Activated effector memory CD4-positive, alpha-beta T cell treated with anti-CD3 and anti-CD28 coated beads, Interleukin-2, amount 50 U/mL, for 16 hours (primary cell): ENCODE measurements around the gene HPGD.
"Not testable (repeated sequence)": the region's sequence is repeated elsewhere in the genome, so short reads cannot be mapped to it uniquely, and the experiment has no call there.

ENCODE experiments used
- DNase-seq: peaks from one replicate; pipeline ENCODE4 v3.0.0-alpha.2; 2020

Gene HPGD

DNA sequence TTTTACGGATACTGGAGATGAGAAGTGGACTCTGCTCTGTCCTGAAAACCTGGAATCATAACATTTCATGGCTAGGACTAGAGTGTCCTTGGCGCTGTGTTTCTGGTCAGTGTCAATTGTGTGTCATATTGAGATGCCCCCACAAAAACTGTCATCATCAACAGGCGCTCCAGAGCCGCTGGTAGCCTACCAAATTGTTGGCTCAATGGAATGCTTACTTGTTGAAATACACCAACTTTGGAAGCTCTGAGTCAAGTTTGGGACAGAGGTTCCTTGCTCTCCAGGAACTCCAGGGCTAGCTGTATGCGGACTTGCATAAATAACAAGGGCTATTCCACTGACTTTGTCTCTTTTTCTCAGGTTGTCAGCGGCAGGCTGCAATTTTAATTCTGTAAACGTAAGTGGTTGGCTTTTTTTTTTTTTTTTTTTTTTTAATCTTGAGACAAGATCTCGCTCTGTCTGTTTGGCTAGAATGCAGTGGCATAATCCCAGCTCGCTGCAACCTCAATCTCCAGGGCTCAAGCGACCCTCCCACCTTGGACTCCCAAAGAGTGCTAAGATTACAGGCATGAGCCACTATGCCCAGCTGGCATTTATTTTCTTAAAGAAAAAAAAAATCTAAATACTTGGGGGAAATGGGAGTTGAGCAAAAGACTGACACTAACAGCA lies 871 bp upstream of the HPGD start:
- no peak for DNase-seq

DNA sequence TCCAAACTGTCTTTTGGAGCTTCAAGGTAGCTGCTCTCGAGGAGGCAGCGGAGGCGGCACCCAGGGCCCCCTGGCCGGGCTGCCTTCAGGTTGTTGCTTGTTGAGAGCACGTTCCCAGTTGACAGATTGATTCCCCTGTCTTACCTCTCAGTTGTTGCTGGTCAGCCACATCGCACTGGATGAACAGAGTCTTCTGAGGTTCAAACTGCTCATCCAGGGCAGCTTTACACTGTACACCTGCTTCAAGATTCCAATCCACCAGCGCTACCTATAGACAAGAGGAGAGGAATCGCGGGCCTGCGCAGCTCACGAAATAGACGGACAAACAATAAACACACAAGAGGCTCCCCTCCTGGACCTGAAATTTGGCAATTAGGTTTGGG lies 497 bp downstream of the HPGD start:
- DNase-seq: peak; percentile 63

DNA sequence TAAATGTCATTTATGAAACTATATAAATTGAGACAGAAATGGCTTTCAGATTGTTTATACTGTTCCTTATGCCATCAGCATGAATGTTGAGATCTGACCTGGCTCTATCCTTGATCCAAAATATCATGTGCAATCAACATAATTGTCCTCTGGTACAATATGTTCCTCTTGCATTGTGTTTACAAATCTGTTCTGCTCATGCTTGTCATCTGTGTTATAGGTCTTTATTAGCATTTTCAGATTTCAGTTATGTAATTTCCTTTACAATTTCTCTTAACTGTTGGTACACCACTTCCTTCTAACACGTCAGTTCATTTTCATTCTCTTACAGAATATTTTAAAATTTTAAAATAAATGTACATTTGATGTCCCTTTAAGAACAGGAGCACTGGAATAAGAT lies 1.6 kb downstream of the HPGD start:
- DNase-seq: no peak

DNA sequence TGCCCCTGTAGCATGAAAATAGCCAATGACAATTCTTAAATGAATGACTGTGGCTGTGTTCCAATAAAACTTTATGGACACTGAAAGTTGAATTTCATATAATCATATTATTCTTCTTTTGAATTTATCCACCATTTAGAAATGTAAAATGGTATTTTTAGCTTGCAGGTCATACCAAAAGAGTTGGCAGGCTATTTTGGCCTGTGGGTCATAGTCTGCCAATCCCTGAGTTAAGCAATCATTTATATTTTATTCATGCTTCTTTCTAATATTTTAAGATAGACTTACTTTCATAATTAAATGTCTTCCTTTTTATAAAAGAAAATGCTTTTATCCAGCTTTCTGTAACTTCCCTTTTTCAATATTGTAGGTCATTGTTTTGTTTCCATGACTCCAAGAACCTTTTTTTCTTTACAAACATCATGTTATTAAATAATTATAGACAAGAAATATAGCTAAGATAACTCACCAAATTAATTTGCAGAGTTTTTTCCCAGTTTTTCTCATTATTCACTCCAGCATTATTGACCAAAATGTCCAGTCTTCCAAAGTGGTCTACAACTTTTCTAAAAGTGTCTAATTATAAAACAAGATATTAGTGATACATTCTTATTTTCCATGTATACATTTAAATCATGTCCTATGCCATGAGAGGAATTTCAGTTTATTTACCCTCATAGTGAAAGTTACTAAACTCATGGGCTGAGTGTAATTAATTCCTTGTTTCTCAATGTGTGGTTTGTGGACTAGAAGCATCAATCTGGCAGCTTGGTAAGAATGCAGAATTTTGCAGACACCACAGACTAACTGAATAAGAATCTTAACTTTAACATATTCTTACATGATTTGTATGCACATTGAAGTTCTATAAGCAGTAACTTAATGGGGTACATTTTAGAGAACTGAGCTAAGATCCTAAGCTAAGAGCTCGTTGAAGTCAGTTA lies 4.5 kb downstream of the HPGD start:
- DNase-seq: no peak

DNA sequence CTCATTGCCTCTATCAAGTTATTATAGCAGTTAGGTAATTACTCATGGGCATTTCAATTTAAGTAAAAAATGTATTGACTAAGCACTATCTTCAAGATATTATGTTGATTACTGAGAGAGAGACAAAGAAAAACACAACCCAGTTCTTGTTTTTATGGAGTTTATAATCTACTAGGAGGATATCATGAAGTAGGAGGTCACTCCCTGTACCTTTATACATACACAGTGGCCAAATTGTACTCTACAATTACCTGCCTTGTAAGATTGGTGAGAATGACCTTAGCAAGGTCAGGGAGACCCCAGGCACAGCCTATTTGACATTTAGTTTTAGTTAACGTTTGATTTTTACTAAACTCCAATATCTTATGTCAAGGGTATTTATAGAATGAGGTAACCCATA lies 5.5 kb downstream of the HPGD start:
- no peak for DNase-seq

DNA sequence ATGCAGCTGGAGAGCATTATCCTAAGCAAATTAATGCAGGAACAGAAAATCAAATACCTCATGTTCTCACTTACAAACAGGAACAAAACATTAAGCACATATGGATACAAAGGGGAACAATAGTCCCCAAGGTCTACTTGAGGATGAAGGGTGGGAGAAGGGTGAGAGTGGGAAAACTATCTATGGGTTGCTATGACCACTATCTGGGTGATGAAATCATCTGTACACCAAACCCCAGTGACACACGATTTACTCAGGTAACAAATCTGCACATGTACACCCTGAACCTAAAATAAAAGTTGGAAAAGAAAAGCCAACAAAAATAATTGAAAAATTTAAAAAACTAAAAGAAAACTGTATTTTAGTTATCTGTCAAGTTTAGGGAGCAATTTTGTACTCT lies 5.9 kb downstream of the HPGD start:
- no peak for DNase-seq

DNA sequence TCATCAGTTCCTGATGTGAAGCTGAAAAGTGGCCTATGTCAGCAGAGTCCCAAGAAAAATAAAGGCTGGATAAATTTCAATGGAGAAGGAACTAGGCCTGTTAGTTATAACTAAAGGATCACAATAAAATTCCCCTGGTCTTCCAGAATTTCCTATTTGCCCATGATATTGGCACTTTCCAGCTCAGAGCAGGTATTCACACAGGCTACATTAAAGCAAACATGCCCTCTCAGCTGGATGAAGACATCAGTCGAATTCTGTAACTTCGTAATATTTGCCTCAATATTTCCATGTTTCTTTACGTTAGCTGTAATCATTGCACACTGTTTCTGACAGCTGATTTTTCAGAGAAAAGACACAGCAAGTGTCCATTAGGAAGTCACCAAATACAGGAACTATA lies 9.5 kb downstream of the HPGD start:
- no peak for DNase-seq

DNA sequence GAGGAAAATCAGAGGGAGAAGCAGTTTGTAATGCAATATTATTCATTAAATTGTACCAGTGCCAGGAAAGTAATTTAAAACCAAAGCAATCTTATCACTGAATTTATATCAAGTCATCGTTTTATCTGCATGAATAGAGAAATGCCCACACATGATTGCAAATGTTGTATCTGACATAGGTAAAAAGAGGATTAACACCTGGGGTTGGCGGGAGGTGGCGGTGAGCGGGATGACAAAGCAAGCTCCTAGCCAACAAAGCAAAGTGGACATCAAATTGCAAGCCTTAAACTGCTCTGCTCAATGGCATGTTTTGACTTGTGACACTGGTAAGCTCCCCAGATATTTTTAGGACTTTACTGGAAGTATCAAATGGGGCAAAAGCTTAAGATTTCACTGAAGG lies 16.4 kb downstream of the HPGD start:
- DNase-seq: no peak

DNA sequence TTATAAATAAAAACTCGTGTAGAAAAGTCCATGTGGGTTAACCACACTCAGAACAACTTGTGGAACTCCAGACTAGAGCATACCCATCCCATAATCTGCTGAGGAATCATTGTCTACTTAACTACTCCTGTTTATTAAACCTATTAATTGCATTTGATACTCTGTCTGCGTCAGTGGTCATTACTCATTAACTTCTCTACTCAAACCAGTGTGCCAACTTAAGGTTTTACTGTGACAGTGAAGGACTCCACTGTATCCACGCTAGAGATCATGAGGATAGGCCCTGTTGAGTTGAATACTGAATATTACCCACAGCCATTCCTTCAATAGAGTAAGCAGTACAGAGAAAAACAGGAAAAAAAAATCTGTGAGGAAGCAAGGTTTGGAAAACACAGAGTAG lies 17.3 kb downstream of the HPGD start:
- DNase-seq: no peak

DNA sequence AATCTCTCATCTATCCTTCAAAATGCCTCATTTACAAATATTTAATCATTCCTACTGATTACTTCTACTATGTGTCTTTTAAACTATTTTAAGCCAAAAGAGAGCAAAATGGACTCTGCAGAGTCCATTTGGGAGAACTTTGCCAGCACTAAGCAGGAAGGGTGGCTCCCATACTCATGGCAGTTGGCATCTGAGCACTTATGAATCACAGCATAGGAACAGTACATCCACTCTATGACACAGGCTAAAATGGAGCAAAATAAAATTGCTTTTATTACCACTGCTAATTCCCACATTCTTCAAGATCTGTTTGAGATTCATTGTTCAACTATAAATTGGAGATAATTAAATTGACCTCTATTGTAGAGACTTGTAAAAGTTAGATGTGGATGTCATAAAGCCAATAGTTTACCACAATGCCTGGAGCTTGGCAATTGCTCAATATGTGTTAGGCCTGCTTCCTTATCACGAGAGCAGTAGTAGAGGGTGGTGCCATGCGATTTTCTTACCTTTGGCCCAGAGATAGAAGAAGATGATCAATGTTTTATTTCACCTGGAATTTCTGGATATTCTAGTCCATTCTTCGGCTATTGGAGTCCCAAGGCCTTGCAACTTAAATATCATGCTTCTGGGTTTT lies 19.1 kb downstream of the HPGD start:
- no peak for DNase-seq

DNA sequence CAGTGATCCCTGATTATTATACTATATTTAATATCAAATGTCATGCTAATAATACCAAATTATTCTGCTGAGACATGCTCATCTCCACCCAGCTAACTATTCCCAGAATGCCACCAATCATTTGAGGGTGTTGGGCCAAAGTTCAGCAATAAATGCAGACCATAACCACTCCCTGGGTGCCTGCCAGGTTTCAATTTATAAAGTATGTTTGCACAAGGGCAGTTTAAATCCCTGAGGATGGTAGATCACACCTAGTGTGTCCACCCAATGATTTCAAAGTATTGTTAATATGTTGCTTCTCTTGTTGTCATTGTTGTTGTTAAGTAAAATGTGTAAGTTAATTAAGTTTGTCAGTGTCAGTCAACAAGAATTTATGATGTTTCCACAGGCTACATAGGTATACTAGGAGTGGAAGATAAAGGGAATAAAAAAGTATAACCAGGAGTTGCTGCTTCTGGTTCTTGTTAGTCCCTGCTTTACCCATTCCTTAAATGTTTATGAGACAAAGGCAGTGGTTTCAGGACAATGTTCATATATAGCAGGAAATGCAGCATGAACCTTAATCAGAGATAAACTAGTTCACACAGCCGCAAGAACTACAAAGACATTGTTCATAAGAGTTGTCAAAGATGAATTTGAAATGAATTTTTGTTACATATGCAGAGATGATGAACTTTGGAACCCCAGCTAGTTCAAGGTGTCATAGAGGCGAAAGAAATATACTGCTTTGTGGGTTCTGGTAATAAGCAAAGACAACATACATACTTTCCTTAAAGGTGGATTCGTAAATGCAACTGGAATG lies 25.5 kb downstream of the HPGD start:
- DNase-seq: no peak

DNA sequence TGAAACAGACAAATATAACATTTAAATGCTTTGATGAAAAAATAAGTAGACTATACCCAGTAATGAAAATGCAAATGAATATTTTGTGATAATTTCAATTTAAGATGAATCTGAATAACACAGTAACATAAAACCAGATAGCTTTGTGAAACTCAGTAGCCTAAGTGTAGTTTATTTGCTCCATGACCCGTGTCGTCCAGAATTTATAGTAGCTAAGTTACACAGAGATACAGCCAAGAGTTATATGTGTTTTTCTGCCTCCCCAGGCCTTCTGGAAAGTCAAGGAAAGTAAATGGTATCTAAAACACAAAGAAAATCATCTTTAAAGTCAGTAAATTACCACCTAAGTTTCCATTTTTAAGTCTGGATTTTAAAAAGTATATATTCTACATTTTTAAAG lies 26.7 kb downstream of the HPGD start:
- no peak for DNase-seq

DNA sequence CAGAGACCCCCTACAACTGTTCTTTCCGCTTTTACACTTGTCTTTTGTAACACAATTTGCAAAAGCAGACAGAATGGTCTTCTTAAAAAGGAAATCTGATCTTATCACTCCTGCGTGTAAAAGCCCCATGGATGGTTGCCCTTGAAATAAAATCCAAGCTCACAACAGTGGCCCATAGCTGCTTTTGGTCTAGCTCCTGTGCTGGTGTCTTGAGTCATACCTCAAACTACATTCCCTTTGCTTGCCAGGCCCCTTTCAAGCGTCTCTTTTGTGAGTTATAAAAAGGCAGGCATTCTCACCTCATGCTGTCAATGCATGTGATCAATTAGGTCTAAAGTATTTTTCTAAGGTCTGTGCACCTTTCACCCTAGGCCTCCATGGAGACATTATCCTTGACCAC lies 27.6 kb downstream of the HPGD start:
- no peak for DNase-seq

DNA sequence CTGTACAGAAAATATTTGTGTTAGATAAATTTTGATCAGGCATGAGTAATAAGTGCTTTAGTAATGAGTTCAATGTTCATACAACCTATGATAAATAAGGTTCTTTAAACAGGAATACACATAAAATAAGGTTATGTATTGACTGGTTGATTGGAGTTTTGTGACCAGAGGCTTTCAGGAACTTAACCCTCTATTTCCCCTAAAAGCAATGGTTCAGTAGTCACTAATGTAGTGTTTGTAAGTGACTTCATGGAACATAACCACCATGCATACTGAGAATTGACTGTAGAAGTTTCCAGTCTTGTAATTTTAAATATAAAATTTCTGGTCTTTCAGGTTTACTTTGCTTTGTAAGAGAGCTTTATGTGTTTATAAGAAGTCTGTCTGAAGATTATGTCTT lies 28.1 kb downstream of the HPGD start:
- DNase-seq: no peak

DNA sequence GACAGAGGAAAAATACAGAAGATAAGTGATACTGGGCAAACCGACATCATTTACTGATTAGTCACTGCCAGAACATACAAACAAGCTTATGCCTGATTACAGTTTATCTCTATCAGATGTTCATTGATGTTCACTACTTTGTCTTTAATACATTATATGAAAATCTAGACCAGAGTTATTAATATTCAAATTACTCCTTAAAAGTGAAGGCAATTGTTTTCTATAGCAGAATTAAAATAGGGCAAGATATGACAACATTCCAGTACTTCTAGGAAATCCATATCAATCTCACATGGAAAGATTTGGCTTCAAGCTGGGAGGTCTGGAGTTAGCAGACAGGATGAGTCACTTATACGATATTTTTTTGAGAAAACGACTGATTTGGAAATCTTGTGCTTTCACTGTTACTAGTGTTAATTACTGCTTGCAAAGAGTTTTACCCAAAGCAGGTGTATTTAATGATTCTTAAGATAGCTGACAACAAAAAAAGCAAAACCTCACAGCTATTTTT lies 31.8 kb downstream of the HPGD start:
- no peak for DNase-seq

DNA sequence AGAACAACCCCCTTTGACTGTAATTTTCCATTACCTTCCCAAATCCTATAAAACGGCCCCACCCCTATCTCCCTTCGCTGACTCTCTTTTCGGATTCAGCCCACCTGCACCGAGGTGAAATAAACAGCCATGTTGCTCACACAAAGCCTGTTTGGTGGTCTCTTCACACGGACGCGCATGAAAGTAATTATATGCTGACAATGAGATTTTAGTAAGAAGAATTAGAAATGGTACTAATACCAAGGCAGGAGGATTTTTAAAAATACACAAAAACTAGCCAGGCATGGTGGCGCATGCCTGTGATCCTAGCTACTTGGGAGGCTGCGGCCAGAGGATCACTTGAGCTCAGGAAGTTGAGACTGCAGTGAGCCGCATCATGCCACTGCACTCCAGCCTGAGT lies 33.9 kb downstream of the HPGD start:
- not testable (repeated sequence) for DNase-seq

DNA sequence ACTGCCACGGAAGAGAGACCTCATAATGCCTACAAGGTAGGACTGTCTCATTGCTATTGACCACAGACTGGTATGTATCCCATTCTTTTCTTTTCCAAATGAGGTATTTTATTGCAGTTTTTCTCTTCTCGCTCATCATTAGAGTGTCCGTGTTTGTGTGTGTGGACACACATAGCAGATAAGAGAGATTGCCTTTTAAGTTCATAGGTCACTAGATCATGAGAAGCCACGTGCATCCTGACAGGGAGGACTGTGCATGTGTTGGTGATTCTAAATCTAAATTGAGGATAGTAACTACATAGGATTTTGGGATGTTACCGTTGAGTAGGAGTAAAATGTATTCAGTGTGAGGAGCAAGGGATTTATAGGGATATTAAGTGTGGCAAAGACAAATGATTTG lies 37.3 kb downstream of the HPGD start:
- DNase-seq: no peak

DNA sequence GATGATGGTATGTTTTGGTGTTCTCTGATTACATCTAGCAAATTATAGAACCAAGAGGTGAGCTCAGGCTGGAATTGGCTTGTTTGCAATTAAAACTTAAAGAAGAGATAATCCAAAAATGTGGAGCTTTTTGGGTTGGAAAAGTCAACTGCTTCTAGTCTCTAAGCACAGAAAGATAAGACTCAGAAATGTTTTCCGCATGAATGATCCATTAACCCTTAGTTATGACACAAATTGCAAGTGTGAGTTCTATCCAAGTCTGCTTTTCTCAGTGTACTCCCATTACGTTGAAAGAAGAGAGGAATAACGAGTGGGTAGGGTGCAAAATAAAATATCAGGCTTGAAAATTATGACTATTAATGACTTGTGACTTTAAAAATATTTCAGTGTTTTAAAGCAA lies 38.5 kb downstream of the HPGD start:
- DNase-seq: no peak

DNA sequence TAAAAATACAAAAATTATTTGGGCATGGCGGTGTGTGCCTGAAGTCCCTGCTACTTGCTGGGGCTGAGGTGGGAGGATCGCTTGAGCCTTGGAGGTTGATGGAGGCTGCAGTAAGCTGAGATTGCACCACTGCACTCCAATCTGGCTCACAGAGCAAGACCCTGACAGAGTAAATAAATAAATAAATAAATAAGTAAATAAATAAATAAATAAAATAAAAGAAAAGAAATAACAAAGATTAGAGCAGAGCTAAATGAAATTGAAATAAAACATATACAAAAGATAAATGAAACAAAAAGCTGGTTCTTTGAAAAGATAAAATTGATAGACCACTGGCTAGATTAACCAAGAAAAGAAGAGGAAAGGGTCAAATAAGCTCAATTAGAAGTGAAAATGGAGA lies 43.1 kb downstream of the HPGD start:
- DNase-seq: no peak

DNA sequence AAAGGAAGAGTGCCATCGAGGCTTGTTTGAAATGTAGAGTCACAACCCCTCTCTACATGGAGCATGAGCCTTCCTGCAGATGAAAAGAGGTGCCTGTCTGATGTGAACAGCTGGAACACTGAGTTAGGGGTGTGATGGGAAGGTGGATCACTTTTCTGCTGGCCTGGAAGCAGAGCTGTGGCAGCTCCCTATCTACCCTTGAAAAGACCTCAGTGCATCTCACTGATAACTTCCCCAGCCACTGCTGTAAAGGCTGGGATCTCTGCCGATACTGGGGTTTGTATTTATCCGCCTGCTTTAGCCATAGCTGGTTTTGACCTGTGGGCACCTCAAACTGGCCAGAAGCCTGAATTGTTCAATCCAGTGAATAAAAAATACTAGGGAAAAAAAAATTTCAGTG lies 46.8 kb downstream of the HPGD start:
- no peak for DNase-seq

DNA sequence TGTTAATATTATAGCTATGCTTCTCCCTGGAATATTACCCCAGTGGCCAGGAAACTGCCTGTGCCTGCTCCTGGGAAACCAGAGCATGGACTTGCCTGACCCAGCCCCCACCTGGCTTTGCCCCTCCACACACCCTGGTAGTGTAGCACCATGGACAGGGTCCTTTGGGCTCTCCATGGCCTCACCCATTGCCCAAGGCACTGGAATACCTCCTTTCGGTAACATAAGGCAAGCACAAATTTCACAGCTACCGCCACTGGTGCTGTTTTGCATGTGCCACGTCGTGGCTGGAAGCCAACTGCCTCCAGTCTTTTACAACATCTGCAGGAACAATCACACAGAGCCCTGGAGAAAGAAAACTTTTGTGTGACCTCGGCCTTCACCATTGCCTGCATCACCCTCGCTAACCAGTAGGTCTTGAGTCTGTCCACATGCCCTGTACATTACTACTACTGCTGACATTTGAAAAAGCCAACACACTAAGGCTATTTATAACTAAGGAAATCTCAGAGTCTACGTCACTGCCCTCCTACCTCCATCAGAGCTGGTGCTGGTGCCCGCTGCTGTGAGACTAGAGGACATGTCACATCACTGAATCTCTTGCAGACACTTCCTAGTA lies 47.7 kb downstream of the HPGD start:
- DNase-seq: no peak

DNA sequence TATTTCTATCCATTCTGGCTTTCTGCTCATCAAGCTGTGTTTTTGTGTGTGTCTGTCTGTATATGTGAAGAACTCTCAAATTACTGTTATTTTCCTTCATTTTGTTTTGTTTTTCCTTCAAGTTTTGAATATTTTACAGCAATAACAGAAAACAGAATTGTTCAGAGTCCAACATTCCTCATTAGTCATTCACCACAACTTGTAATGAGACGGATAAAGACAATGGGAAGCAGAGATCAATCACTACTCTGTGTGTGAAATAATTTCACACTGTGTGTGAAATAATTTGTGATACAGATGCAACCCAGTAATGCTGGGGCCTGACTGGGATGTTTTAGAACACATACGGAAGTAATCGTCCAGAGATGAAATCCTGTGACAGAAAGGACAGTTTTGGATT lies 55.2 kb downstream of the HPGD start:
- no peak for DNase-seq

DNA sequence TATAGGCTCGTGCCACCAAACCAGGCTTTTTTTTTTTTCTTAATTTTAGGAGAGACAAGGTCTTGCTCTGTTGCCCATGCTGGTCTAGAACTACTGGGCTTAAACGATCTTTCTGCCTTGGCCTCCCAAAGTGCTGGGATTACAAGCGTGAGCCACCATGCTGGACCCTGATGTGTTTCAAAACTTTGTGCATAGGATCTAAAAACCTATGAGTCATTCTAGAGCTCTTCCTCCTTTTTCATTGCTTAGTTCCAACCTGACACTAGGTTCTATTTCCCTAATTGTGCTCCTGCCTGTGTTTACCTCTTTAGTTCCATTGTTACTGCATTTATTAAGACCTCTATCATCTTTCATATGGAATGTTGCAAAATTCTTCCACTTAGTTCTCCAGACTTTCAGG lies 57.3 kb downstream of the HPGD start:
- no peak for DNase-seq
